Measurements from ENCODE around the gene PPP1R12B. TPM values are rescaled to one million over a fixed set of nuclear protein-coding genes. Genes with fewer than 3 reads are reported as not detected.
"Not testable (repeated sequence)": the region's sequence is repeated elsewhere in the genome, so short reads cannot be mapped to it uniquely, and the experiment has no call there.

PPP1R12B gene
- total RNA-seq, 2 donors from 2014 or later: 18.2 to 33.0 TPM

DNA sequence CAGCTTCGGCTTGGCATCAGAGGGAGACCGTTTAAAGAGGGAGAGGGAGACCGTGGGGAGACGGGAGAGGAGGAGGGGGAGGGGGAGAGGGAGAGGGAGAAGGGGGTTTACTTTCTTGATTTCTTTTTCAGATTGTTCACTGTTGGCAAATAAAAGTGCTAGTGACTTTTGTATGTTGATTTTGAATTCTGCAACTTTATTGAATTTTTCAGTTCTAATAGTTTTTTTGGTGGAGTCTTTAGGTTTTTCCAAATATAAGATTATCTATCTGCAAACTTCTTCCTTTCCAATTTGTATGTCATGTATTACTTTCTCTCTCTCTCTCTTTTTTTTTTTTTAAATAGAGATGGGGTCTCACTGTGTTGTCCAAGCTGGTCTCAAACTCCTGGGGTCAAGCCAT is 104.0 kb downstream of the PPP1R12B start:
- intact Hi-C loops (cut with DNase I): no loop called here
- H3K4me1 ChIP-seq: no peaks in the 10 kb centered on the region
- H3K4me3 ChIP-seq: no peak overlapping the region
- DNase-seq (no peak), ATAC-seq (no peak)
- WGBS, 2 donors: 98 to 100% methylated on average over 4 of the region's 4 CpGs
- no peak overlapping the region for H3K27ac ChIP-seq
- TF ChIP-seq, protein P1, sequence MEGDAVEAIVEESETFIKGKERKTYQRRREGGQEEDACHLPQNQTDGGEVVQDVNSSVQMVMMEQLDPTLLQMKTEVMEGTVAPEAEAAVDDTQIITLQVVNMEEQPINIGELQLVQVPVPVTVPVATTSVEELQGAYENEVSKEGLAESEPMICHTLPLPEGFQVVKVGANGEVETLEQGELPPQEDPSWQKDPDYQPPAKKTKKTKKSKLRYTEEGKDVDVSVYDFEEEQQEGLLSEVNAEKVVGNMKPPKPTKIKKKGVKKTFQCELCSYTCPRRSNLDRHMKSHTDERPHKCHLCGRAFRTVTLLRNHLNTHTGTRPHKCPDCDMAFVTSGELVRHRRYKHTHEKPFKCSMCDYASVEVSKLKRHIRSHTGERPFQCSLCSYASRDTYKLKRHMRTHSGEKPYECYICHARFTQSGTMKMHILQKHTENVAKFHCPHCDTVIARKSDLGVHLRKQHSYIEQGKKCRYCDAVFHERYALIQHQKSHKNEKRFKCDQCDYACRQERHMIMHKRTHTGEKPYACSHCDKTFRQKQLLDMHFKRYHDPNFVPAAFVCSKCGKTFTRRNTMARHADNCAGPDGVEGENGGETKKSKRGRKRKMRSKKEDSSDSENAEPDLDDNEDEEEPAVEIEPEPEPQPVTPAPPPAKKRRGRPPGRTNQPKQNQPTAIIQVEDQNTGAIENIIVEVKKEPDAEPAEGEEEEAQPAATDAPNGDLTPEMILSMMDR (IDR thresholded peaks at IDR 0.05): no peak
- TF ChIP-seq POLR2A (IDR thresholded peaks at IDR 0.05): no peak
- H3K27me3 ChIP-seq: no peaks in the 10 kb centered on the region
- H3K9me3 ChIP-seq: no peaks in the 10 kb centered on the region
- no peaks in the 10 kb centered on the region for H3K36me3 ChIP-seq (replicated peaks in 1 of 2; ENCODE audit: insufficient read depth in 1 of 2, low read depth in 2 of 2)

DNA sequence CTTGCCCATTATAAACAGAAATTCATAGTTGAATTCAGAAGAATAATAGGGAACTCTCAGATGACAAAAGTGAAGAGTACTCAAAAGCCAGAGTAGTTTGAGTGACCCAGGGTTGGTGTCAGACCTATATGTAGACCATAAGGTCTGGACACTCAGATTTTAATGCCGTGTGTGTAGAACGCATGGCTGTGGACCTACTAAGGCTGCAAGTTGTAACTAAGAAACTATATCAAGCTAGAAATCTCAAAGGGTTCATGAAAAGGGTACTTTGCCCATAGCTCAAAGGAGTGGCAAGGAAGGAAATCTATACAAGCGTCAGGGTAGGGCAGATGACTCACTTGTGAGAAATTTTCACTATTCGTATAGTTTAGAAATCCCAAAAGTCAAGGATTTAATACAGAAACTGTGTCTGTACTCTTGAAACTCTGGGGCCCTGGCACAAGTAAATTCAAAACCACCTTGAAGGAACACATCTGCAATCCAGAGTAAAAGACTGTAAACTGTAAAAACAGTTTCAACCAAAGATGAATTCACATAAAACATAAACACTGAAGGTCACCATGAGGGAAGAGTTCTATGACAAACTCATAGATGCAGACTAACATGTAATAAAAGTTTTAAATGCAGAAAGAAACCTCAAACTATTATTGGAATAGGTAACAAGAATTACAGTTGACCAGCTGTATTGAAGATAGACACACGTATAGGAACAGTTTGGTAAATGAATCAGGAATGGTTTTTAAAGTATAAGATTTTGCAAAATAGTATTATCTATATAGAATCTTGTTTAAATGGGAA is 108.1 kb downstream of the PPP1R12B start:
- DNase-seq; H3K9me3 ChIP-seq; H3K27ac ChIP-seq; ATAC-seq; H3K27me3 ChIP-seq; H3K36me3 ChIP-seq (replicated peaks in 1 of 2; ENCODE audit: insufficient read depth in 1 of 2, low read depth in 2 of 2); intact Hi-C loops (cut with DNase I); H3K4me3 ChIP-seq: not testable (repeated sequence)
- WGBS, 2 donors: 92 to 97% methylated on average over 5 of the region's 5 CpGs
- peaks cover 15% of the 10 kb centered on the region for H3K4me1 ChIP-seq

DNA sequence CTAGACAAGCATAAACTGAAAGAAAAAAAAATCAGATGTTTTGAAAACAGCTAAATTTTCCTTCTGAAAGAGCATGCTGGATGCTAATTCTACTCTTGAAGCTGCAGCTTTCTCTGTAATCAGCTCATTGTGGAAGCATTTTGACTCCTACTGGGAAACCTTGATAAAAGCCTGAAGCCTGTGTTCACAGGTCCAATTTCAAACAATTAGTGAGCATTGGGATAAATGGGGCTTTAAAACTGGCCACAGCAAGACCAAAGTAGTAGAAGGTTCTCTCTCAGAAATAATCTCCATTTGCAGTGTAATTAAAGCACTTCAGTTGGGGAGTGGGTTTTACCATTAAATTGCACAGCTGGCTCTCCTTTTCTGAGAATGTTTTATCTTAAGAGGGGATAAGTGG is 110.2 kb downstream of the PPP1R12B start:
- H3K4me3 ChIP-seq; H3K27me3 ChIP-seq; intact Hi-C loops (cut with DNase I); H3K36me3 ChIP-seq (replicated peaks in 1 of 2; ENCODE audit: insufficient read depth in 1 of 2, low read depth in 2 of 2); H3K27ac ChIP-seq; ATAC-seq; DNase-seq; H3K9me3 ChIP-seq: not testable (repeated sequence)
- H3K4me1 ChIP-seq: peaks cover 31% of the 10 kb centered on the region

DNA sequence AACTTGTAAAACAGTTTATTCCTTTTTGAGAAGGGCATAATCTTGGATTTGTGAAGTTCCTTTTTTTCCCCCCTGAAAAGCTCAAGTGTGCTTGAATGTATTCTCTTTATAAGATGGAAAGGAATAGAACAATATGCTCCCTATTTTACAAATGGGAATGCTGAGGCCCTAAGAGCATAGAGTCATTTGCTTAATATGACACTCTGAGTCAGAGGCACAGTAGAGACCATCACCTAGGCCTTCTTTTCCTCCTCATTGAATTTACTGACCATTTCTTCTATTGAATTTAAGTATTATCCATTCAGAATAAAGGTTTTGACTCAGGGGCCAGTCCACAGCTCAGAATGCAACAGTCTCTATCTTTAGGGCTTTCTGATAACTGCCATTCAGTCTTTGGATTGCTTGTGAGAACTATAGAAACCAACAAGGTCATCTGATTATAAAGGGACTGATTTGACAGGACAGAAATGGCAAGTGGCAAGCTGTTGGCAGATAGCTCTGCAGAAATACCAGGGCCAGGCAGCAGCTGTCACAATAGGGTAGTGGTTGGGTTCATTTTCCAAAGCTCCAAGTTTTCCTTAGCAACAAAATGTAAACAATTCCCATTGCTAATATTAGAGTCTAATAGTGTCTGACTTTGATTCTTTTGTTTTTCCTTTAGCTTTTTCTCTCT is 111.1 kb downstream of the PPP1R12B start:
- intact Hi-C loops (cut with DNase I); H3K36me3 ChIP-seq (replicated peaks in 1 of 2; ENCODE audit: insufficient read depth in 1 of 2, low read depth in 2 of 2); H3K27me3 ChIP-seq; H3K9me3 ChIP-seq; H3K4me3 ChIP-seq: not testable (repeated sequence)
- Histone ChIP-seq H3K4me1 (peaks cover 31% of the 10 kb centered on the region), H3K27ac (peak overlapping the region in 2 of 4 donors; percentile 2 to 8)
- ATAC-seq: peak; percentile 71
- DNase-seq: peak; percentile 25 to 49 (median 30)

DNA sequence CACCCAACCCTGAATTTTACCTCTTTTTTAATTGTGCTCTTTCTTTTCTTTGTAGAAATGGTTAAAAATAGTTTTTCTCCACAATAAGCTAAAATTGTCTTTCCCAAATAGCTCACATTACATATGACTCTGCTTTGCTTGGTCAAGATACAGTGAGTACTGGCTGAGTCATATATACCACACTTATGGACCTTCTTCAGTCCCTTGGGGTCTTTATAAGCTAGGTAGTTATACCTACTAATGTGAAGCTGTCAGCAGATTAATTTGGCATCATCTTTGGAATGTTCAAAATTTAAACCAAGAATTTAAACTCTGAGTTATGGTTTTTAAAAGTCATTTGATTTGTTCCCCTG is 111.6 kb downstream of the PPP1R12B start:
- H3K27me3 ChIP-seq; DNase-seq; H3K4me3 ChIP-seq; H3K36me3 ChIP-seq (replicated peaks in 1 of 2; ENCODE audit: insufficient read depth in 1 of 2, low read depth in 2 of 2); intact Hi-C loops (cut with DNase I); H3K9me3 ChIP-seq: not testable (repeated sequence)
- Histone ChIP-seq H3K27ac (peak overlapping the region in 2 of 4 donors; percentile 2 to 8), H3K4me1 (peaks cover 32% of the 10 kb centered on the region)
- ATAC-seq: peak; percentile 19

DNA sequence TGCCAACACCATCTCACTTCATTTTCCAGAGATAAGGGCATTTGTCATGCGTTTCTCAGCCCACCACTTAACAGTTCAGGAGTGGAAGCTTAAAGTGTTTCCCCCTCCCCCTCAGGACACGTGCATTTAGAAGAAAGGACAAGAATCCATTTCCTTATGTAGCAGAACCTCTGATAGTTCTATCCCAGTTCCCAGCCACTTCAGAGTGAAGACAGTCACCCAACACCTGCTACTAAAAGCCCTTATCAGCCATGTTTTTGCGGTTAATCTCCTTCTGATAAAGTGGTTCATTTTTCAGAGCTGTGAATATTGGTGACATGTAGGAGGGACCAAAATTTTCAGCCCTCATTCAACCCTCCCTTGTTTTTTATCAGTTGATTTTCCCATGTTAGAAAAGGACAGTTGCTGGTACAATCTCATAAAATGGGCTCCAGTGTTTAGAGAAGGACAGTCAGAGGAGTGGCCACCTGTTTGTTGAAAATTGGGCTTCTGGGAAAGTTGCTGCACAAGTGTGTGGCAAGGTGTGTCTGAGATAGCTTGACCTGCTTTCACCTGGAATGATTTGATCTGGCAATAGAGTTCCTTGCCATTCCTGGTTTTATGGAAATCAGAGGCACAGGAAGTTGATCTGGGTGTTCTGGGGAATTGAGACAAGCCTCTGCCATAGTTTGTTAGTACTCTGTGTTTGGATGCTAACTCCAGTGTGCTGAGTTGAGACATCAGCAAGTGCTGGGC is 114.0 kb downstream of the PPP1R12B start:
- Histone ChIP-seq H3K4me1 (peaks cover 51% of the 10 kb centered on the region), H3K27ac (peak overlapping the region in 3 of 4 donors; percentile 20 to 66 (median 55)), H3K36me3 (replicated peaks in 1 of 2; ENCODE audit: insufficient read depth in 1 of 2, low read depth in 2 of 2) (no peaks in the 10 kb centered on the region), H3K27me3 (no peaks in the 10 kb centered on the region), H3K9me3 (no peaks in the 10 kb centered on the region), H3K4me3 (no peak overlapping the region)
- DNase-seq (no peak), ATAC-seq (peak; percentile 48)
- TF ChIP-seq POLR2A (IDR thresholded peaks at IDR 0.05): no peak
- TF ChIP-seq, protein P1 (IDR thresholded peaks at IDR 0.05): no peak
- WGBS, 2 donors: 28 to 29% methylated on average over 3 of the region's 3 CpGs
- intact Hi-C loops (cut with DNase I): no loop called here

Measured in body of pancreas (tissue), 4 donors.